ENCODE measurements around the gene OLFML2A.
A peak's percentile ranks its signal among the peaks of the same experiment; 100 is the strongest.

OLFML2A gene

GRCh38 chr9:124858330-124859046 lies 81.6 kb downstream of the OLFML2A start:
- Histone ChIP-seq H3K27ac (ENCODE audit: extremely low read depth, low read depth, low read length) (no peak overlapping the region), H3K36me3 (ENCODE audit: control insufficient read depth in 2 of 2, insufficient read depth in 1 of 2, low read length in 2 of 2) (peaks cover 4 to 51% of the 10 kb centered on the region in 2 experiments; a peak in 2 of 3 replicates), H3K9me3 (ENCODE audit: control insufficient read depth, insufficient read depth, low read depth, low read length) (no peaks in the 10 kb centered on the region), H3K4me1 (ENCODE audit: control insufficient read depth, insufficient read depth, low read length) (no peaks in the 10 kb centered on the region), H3K4me3 (ENCODE audit: low read depth, low read length) (no peak overlapping the region)
- TF ChIP-seq ZNF354C (tag by site-specific recombination; IDR thresholded peaks at IDR 0.05; ENCODE audit: borderline replicate concordance, low read depth) (no peak), CTCF (tag by site-specific recombination; IDR thresholded peaks at IDR 0.05) (no peak), ZNF549 (tag by site-specific recombination; IDR thresholded peaks at IDR 0.05) (no peak), TSHZ1 (tag by site-specific recombination; IDR thresholded peaks at IDR 0.05; ENCODE audit: borderline replicate concordance) (no peak), ZBTB11 (tag by site-specific recombination; conservative IDR thresholded peaks at IDR 0.05; ENCODE audit: low read depth) (no peak), TRIM28 (IDR thresholded peaks at IDR 0.05; ENCODE audit: borderline replicate concordance, low read length) (no peak), ZNF223 (tag by site-specific recombination; IDR thresholded peaks at IDR 0.05) (no peak), ZNF561 (tag by site-specific recombination; IDR thresholded peaks at IDR 0.05; ENCODE audit: borderline replicate concordance) (no peak), ZBTB20 (tag by site-specific recombination; IDR thresholded peaks at IDR 0.05) (no peak), YY2 (tag by site-specific recombination; IDR thresholded peaks at IDR 0.05) (no peak), KLF10 (tag by site-specific recombination; IDR thresholded peaks at IDR 0.05) (no peak), ZNF792 (tag by site-specific recombination; IDR thresholded peaks at IDR 0.05) (no peak)
- CTCF ChIA-PET, result interaction anchor here (0.6 to 31.1 kb wide), 3 partner anchors 17 to 83 kb away, joined by 3 to 1257 read pairs (median 3); partner anchors contain the start of genes NR6A1 and OLFML2A
- POLR2A ChIA-PET, result interaction anchor here (0.9 to 10.0 kb wide), 6 partner anchors 15 to 383 kb away, joined by 3 to 201 read pairs (median 4); partner anchors contain the start of genes NR6A1, OLFML2A and SCAI

GRCh38 chr9:124859803-124860581 lies 83.1 kb downstream of the OLFML2A start:
- Histone ChIP-seq H3K27ac (ENCODE audit: extremely low read depth, low read depth, low read length) (peak overlapping the region; percentile 100), H3K4me3 (ENCODE audit: low read depth, low read length) (peak overlapping the region; percentile 86), H3K36me3 (ENCODE audit: control insufficient read depth in 2 of 2, insufficient read depth in 1 of 2, low read length in 2 of 2) (peaks cover 4 to 51% of the 10 kb centered on the region in 2 experiments; a peak in 2 of 3 replicates), H3K4me1 (ENCODE audit: control insufficient read depth, insufficient read depth, low read length) (no peaks in the 10 kb centered on the region), H3K9me3 (ENCODE audit: control insufficient read depth, insufficient read depth, low read depth, low read length) (no peaks in the 10 kb centered on the region)
- ChIA-PET CTCF (interaction anchor here (0.7 to 31.1 kb wide), 8 partner anchors 7 to 148 kb away, joined by 3 to 1257 read pairs (median 12); partner anchors contain the start of genes NR6A1, OLFML2A and WDR38), POLR2A (interaction anchor here (0.7 to 10.0 kb wide), 11 partner anchors 9 to 271 kb away, joined by 3 to 201 read pairs (median 5); partner anchors contain the start of genes NR6A1 and OLFML2A)
- TF ChIP-seq ZNF76 (tag by site-specific recombination; IDR thresholded peaks at IDR 0.05; ENCODE audit: borderline replicate concordance, low read depth), result peak; percentile 49; the same call in 1 of the 2 replicates
- TF ChIP-seq ZNF571 (tag by site-specific recombination; IDR thresholded peaks at IDR 0.05), result no peak
- TF ChIP-seq ZBTB17 (tag by site-specific recombination; IDR thresholded peaks at IDR 0.05), result no peak
- TF ChIP-seq ZNF561 (tag by site-specific recombination; IDR thresholded peaks at IDR 0.05; ENCODE audit: borderline replicate concordance), result no peak
- TF ChIP-seq ZXDB (tag by site-specific recombination; IDR thresholded peaks at IDR 0.05), result no peak
- no peak for TF ChIP-seq ZNF157 (tag by site-specific recombination; IDR thresholded peaks at IDR 0.05)
- TF ChIP-seq ZNF10 (tag by site-specific recombination; IDR thresholded peaks at IDR 0.05), result no peak

Measured in HEK293 (cell line).